ENCODE measurements around the gene ARMC9. TPM values are rescaled to one million over a fixed set of nuclear protein-coding genes. Genes with fewer than 3 reads are reported as not detected.

Gene ARMC9
- total and polyA plus RNA-seq, 11 donors, result 0.95 to 4.7 (median 2.4) TPM

GRCh38 chr2:231336700-231337099 is 138.3 kb downstream of the ARMC9 start:
- no peaks in the 10 kb centered on the region for H3K36me3 ChIP-seq
- H3K9me3 ChIP-seq, result no peaks in the 10 kb centered on the region
- H3K27me3 ChIP-seq, result no peaks in the 10 kb centered on the region
- H3K4me1 ChIP-seq, result peaks cover 0 to 7% (median 0%) of the 10 kb centered on the region in 12 donors
- H3K4me3 ChIP-seq, result no peak overlapping the region
- WGBS, 4 donors, result 62 to 83% (median 79%) methylated on average over 4 to 5 of the region's 5 CpGs
- H3K27ac ChIP-seq, result peak overlapping the region in 1 of 12 donors; percentile 7
- DNase-seq (peak in 1 of 5 donors; percentile 12), ATAC-seq (peak in 1 of 4 donors; percentile 41)
- TF ChIP-seq POLR2A (IDR thresholded peaks at IDR 0.05) (no peak), CTCF (IDR thresholded peaks at IDR 0.05) (no peak)
- intact Hi-C loops (cut with DNase I), result no loop called here

GRCh38 chr2:231337807-231338759 is 139.7 kb downstream of the ARMC9 start:
- H3K27me3 ChIP-seq, result no peaks in the 10 kb centered on the region
- WGBS, 4 donors, result 65 to 74% (median 70%) methylated on average over 18 of the region's 18 CpGs
- TF ChIP-seq POLR2A (IDR thresholded peaks at IDR 0.05), result no peak
- no peak for TF ChIP-seq CTCF (IDR thresholded peaks at IDR 0.05)
- no peak overlapping the region for H3K4me3 ChIP-seq
- intact Hi-C loops (cut with DNase I), result no loop called here
- H3K27ac ChIP-seq, result no peak overlapping the region
- ATAC-seq (no peak), DNase-seq (peak in 1 of 5 donors; percentile 18)
- H3K9me3 ChIP-seq, result no peaks in the 10 kb centered on the region
- no peaks in the 10 kb centered on the region for H3K36me3 ChIP-seq
- peaks cover 0 to 9% (median 0%) of the 10 kb centered on the region in 12 donors for H3K4me1 ChIP-seq

- intact Hi-C loops (cut with DNase I), result no loop called here
- Histone ChIP-seq H3K36me3 (no peaks in the 10 kb centered on the region), H3K9me3 (no peaks in the 10 kb centered on the region), H3K27me3 (no peaks in the 10 kb centered on the region), H3K4me3 (no peak overlapping the region), H3K27ac (no peak overlapping the region), H3K4me1 (peaks cover 0 to 18% (median 0%) of the 10 kb centered on the region in 12 donors)
- DNase-seq (no peak), ATAC-seq (no peak)
- no peak for TF ChIP-seq POLR2A (IDR thresholded peaks at IDR 0.05)
- 95 to 97% (median 97%) methylated on average over 4 of the region's 4 CpGs for WGBS, 4 donors
Observed at GRCh38 chr2:231339316-231339715, 140.9 kb downstream of the ARMC9 start.

- Histone ChIP-seq H3K36me3 (peaks cover 0 to 4% (median 0%) of the 10 kb centered on the region in 9 donors), H3K27me3 (no peaks in the 10 kb centered on the region), H3K27ac (peak overlapping the region in 1 of 12 donors; percentile 89), H3K4me3 (no peak overlapping the region), H3K4me1 (peaks cover 0 to 18% (median 0%) of the 10 kb centered on the region in 12 donors), H3K9me3 (no peaks in the 10 kb centered on the region)
- intact Hi-C loops (cut with DNase I), result no loop called here
- WGBS, 4 donors, result 69 to 79% (median 71%) methylated on average over 2 of the region's 2 CpGs
- ATAC-seq (no peak), DNase-seq (no peak)
- TF ChIP-seq POLR2A (IDR thresholded peaks at IDR 0.05), result no peak
- no peak for TF ChIP-seq CTCF (IDR thresholded peaks at IDR 0.05)
Observed at GRCh38 chr2:231341100-231341499, 142.7 kb downstream of the ARMC9 start.

All from heart left ventricle (tissue), 16 donors.